GM06990 (cell line): Measurements from ENCODE around the gene SETX.

Experiments
- DNase-seq: peaks from one replicate; pipeline ENCODE4 v3.0.0-alpha.2; 2011; ENCODE audit not compliant: insufficient read length; ENCODE audit errors: extremely low read depth
- H3K27me3 ChIP-seq: replicated peaks from 2 replicates; pipeline ENCODE4 v1.6.0; 2011; ENCODE audit warnings: low read length; ENCODE audit not compliant: control insufficient read depth, insufficient read depth
- H3K36me3 ChIP-seq: 2 replicates; pipeline ENCODE4 v1.5.1; 2011; ENCODE audit warnings: low read length; ENCODE audit not compliant: control insufficient read depth, insufficient read depth
- H3K4me3 ChIP-seq: replicated peaks from 2 replicates; pipeline ENCODE4 v1.5.1; 2011; ENCODE audit warnings: low read depth, mild to moderate bottlenecking, control low read depth, low read length
- CTCF ChIP-seq: IDR thresholded peaks from 2 replicates; pipeline ENCODE4 v1.5.1; 2011; ENCODE audit warnings: low read length, control low read depth, mild to moderate bottlenecking, inconsistent platforms; ENCODE audit not compliant: insufficient read depth, poor library complexity, severe bottlenecking

The SETX gene

GRCh38 chr9:132214027-132214622, 140.7 kb downstream of the SETX start:
- DNase-seq = no peak
- Histone ChIP-seq H3K36me3 (no peaks in the 10 kb centered on the region), H3K4me3 (no peak overlapping the region), H3K27me3 (peaks cover 2% of the 10 kb centered on the region)
- no peak for TF ChIP-seq CTCF

- no peak for DNase-seq
- Histone ChIP-seq H3K36me3 (no peaks in the 10 kb centered on the region), H3K27me3 (peaks cover 2% of the 10 kb centered on the region), H3K4me3 (no peak overlapping the region)
- no peak for TF ChIP-seq CTCF
These were observed 143.2 kb downstream of the SETX start for GRCh38 chr9:132211570-132211969.
